Sciatic nerve (tissue), 2 donors: ENCODE data around the gene NRP1. TPM values are rescaled to one million over a fixed set of nuclear protein-coding genes. Genes with fewer than 3 reads are reported as not detected.
"Not testable (repeated sequence)": the region's sequence is repeated elsewhere in the genome, so short reads cannot be mapped to it uniquely, and the experiment has no call there.

Experiments used
- ATAC-seq: fragments of 200-7000 bp; cut with Tn5 transposase; one replicate; pipeline ENCODE4 v1.9.1; 2020; ENCODE audit warnings: mild to moderate bottlenecking, moderate library complexity
- DNase-seq: peaks from one replicate; pipeline ENCODE4 v3.0.0-alpha.2; 2020; ENCODE audit warnings: low spot score
- intact Hi-C: fragments of 100-400 bp; cut with DNase I; formaldehyde crosslinking; loops from one replicate; pipeline ENCODE4 v1.14.2; 2022
- total RNA-seq: library from RNA; stranded (reverse); fragmentation: NEBNext Ultra II Directional; extraction: Animal tissue kit (Norgen Biotek cat#: 25700); gene quantifications from one replicate; pipeline ENCODE4 v1.2.1, GENCODE V29; 2021
- donor health status: DM: no; HTN: no; CAD: no.
- donor health status: DM: no; HTN: no; CAD: no.

NRP1 gene
- total RNA-seq, 1 donor from 2014 or later = 156 TPM

GRCh38 chr10:33302208-33302829 lies 32.1 kb downstream of the NRP1 start:
- peak; percentile 41 for ATAC-seq
- intact Hi-C loops = no loop called here

GRCh38 chr10:33301097-33301789 lies 33.2 kb downstream of the NRP1 start:
- DNase-seq = no peak
- intact Hi-C loops = no loop called here
- ATAC-seq = no peak

More at GRCh38 chr10:33302208-33302829, 32.1 kb downstream of the NRP1 start:
- DNase-seq = no peak

- ATAC-seq, intact Hi-C loops: not testable (repeated sequence)
Measured at GRCh38 chr10:33300544-33300943, 33.9 kb downstream of the NRP1 start.

GRCh38 chr10:33298893-33299292 lies 35.6 kb downstream of the NRP1 start:
- ATAC-seq (no peak), DNase-seq (no peak)
- intact Hi-C loops = no loop called here

More at GRCh38 chr10:33300544-33300943, 33.9 kb downstream of the NRP1 start:
- DNase-seq = not testable (repeated sequence)

- ATAC-seq (peak; percentile 9), DNase-seq (no peak)
- intact Hi-C loops = no loop called here
Measured at GRCh38 chr10:33298110-33298509, 36.4 kb downstream of the NRP1 start.

- ATAC-seq (no peak), DNase-seq (no peak)
- intact Hi-C loops = no loop called here
Measured at GRCh38 chr10:33295851-33296250, 38.6 kb downstream of the NRP1 start.

- ATAC-seq = no peak
- intact Hi-C loops = no loop called here
- no peak for DNase-seq
Measured at GRCh38 chr10:33293531-33294170, 40.8 kb downstream of the NRP1 start.

- intact Hi-C loops = no loop called here
- ATAC-seq (no peak), DNase-seq (no peak)
Measured at GRCh38 chr10:33293076-33293475, 41.4 kb downstream of the NRP1 start.

- intact Hi-C loops = no loop called here
- DNase-seq = no peak
- peak; percentile 52 for ATAC-seq
Measured at GRCh38 chr10:33291053-33291592, 43.3 kb downstream of the NRP1 start.

- ATAC-seq (no peak), DNase-seq (no peak)
- intact Hi-C loops = no loop called here
Measured at GRCh38 chr10:33290321-33291052, 44.0 kb downstream of the NRP1 start.

GRCh38 chr10:33289776-33290175 lies 44.7 kb downstream of the NRP1 start:
- ATAC-seq = no peak
- no peak for DNase-seq
- intact Hi-C loops = no loop called here

- intact Hi-C loops = no loop called here
- DNase-seq = no peak
- no peak for ATAC-seq
Measured at GRCh38 chr10:33288127-33288526, 46.3 kb downstream of the NRP1 start.

GRCh38 chr10:33287112-33287511 lies 47.4 kb downstream of the NRP1 start:
- DNase-seq = no peak
- intact Hi-C loops = no loop called here
- ATAC-seq = no peak

GRCh38 chr10:33286157-33286934 lies 48.1 kb downstream of the NRP1 start:
- ATAC-seq = no peak
- DNase-seq = no peak
- intact Hi-C loops = no loop called here

- ATAC-seq (no peak), DNase-seq (no peak)
- intact Hi-C loops = no loop called here
Measured at GRCh38 chr10:33284945-33285344, 49.5 kb downstream of the NRP1 start.

GRCh38 chr10:33279811-33280602 lies 54.5 kb downstream of the NRP1 start:
- intact Hi-C loops = no loop called here
- peak; percentile 58 for ATAC-seq
- DNase-seq = no peak

- no peak for DNase-seq
- intact Hi-C loops = no loop called here
- ATAC-seq = peak; percentile 27
Measured at GRCh38 chr10:33279276-33279675, 55.2 kb downstream of the NRP1 start.

- no peak for ATAC-seq
- intact Hi-C loops = no loop called here
- no peak for DNase-seq
Measured at GRCh38 chr10:33278198-33278597, 56.3 kb downstream of the NRP1 start.
